ENCODE measurements around the gene PDHX.

Gene PDHX

GRCh38 chr11:34928960-34929680 is 12.7 kb downstream of the PDHX start:
- Histone ChIP-seq H3K79me2 (ENCODE audit: insufficient read depth, low read length) (peaks cover 54% of the 10 kb centered on the region), H3K4me3 (ENCODE audit: low read length, poor library complexity, severe bottlenecking) (no peak overlapping the region), H2AFZ (ENCODE audit: low read length) (no peak overlapping the region), H3K9me2 (replicated peaks; ENCODE audit: low read depth, low read length) (no peaks in the 10 kb centered on the region), H3K9ac (ENCODE audit: low read depth, low read length, poor library complexity, severe bottlenecking) (no peak overlapping the region), H3K9me3 (ENCODE audit: insufficient read depth, low read depth, low read length) (no peaks in the 10 kb centered on the region), H3K4me1 (ENCODE audit: insufficient read depth, low read length, poor library complexity, severe bottlenecking) (peaks cover 26% of the 10 kb centered on the region), H3F3A (ENCODE audit: low read depth) (no peaks in the 10 kb centered on the region), H3K27me3 (ENCODE audit: insufficient read depth, low read length, poor library complexity, severe bottlenecking) (no peaks in the 10 kb centered on the region), H4K20me1 (ENCODE audit: insufficient read depth, low read length, poor library complexity, severe bottlenecking) (peaks cover 3% of the 10 kb centered on the region), H3K36me3 (ENCODE audit: insufficient read depth, low read length) (peaks cover 8% of the 10 kb centered on the region; the same call in 1 of the 2 replicates), H3K4me2 (ENCODE audit: low read depth, low read length, poor library complexity, severe bottlenecking) (peak overlapping the region; percentile 3)
- TF ChIP-seq, protein P1, sequence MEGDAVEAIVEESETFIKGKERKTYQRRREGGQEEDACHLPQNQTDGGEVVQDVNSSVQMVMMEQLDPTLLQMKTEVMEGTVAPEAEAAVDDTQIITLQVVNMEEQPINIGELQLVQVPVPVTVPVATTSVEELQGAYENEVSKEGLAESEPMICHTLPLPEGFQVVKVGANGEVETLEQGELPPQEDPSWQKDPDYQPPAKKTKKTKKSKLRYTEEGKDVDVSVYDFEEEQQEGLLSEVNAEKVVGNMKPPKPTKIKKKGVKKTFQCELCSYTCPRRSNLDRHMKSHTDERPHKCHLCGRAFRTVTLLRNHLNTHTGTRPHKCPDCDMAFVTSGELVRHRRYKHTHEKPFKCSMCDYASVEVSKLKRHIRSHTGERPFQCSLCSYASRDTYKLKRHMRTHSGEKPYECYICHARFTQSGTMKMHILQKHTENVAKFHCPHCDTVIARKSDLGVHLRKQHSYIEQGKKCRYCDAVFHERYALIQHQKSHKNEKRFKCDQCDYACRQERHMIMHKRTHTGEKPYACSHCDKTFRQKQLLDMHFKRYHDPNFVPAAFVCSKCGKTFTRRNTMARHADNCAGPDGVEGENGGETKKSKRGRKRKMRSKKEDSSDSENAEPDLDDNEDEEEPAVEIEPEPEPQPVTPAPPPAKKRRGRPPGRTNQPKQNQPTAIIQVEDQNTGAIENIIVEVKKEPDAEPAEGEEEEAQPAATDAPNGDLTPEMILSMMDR (conservative IDR thresholded peaks at IDR 0.05; ENCODE audit: low read length): no peak
- no peak for TF ChIP-seq EZH2phosphoT487 (IDR thresholded peaks at IDR 0.05; ENCODE audit: borderline replicate concordance)

DNA sequence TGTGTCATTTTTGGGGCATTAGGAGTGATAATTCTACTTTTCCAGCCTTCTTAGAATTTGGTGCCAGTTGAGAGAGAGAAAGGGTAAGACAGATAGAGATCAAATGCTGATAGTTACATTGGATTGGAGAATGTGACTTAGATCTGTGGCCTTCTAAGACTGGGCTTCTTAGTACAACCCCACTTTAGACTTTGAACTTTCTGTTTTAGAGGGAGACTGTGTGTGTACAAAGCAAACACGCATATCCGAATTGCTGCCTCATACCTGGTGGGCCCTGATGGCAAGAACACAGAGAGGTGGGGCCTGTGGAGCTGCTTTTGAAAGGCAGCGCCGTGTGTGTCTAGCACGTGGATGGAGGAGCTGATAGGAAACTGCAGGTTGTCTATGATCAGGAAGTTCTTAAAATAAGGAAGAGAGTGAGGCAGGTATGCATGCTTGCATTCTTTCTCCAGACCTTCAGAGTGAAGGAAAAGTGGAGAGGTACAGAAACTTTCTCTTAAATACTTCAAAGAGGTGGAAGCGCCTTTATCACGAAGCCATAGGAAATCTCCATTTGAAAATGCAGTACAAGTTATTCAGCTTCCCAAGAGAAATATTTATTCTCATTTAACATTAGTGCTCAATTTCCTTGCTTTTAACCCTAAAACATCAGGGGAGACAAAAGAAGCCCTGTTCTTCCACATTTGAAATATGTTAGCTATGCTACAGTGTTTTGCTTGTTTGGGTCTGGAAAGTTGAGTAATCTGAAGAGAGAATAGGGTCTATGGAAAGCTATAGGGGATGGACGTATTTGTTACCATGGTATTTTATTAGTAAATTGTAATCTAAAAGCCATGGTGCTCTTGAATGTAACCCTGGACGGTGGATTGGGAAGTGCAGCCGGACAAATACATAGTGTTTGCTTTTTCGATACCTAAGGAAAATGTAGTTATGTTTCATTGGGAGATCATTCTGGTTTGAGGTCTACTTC is 13.7 kb downstream of the PDHX start:
- TF ChIP-seq, protein P1 (conservative IDR thresholded peaks at IDR 0.05; ENCODE audit: low read length): no peak
- TF ChIP-seq EZH2phosphoT487 (IDR thresholded peaks at IDR 0.05; ENCODE audit: borderline replicate concordance): no peak
- Histone ChIP-seq H3K79me2 (ENCODE audit: insufficient read depth, low read length) (peaks cover 54% of the 10 kb centered on the region), H3K4me1 (ENCODE audit: insufficient read depth, low read length, poor library complexity, severe bottlenecking) (peaks cover 26% of the 10 kb centered on the region), H3K27me3 (ENCODE audit: insufficient read depth, low read length, poor library complexity, severe bottlenecking) (no peaks in the 10 kb centered on the region), H3K9me3 (ENCODE audit: insufficient read depth, low read depth, low read length) (no peaks in the 10 kb centered on the region), H4K20me1 (ENCODE audit: insufficient read depth, low read length, poor library complexity, severe bottlenecking) (peaks cover 3% of the 10 kb centered on the region), H3K9ac (ENCODE audit: low read depth, low read length, poor library complexity, severe bottlenecking) (no peak overlapping the region), H3F3A (ENCODE audit: low read depth) (no peaks in the 10 kb centered on the region), H3K9me2 (replicated peaks; ENCODE audit: low read depth, low read length) (no peaks in the 10 kb centered on the region), H2AFZ (ENCODE audit: low read length) (no peak overlapping the region), H3K36me3 (ENCODE audit: insufficient read depth, low read length) (peaks cover 8% of the 10 kb centered on the region; the same call in 1 of the 2 replicates), H3K4me2 (ENCODE audit: low read depth, low read length, poor library complexity, severe bottlenecking) (no peak overlapping the region), H3K4me3 (ENCODE audit: low read length, poor library complexity, severe bottlenecking) (no peak overlapping the region)

DNA sequence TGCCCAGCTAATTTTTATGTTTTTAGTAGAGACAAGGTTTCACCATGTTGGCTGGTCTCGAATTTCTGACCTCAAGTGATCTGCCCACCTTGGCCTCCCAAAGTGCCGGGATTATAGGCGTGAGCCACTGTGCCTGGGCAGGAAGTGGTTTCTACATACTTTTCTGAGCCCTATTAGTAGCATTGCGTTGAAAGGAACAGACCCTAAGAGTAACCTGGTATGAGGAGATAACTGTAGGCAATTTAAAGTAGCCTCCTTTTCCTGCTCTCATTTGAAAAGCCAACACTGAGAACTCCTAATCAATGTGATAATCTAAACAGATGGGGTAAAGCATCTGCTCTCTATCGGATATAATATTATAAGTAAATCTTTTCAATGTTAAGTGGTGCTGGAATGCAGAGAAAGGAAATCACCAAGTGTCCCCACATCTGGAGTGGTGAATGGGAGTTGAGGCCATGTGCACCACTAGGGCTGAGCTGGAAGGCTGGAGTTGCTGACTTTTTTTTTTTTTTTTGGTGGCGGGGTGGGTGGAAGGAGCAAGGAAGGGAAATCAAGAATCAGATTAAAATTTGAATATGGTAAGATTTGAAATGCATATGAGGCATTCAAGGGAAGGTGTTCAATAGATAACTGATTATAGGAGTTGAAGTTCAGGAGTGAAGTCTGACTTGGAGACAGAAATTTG is 20.7 kb downstream of the PDHX start:
- no peak overlapping the region for H2AFZ ChIP-seq (ENCODE audit: low read length)
- peaks cover 7% of the 10 kb centered on the region; the same call in 1 of the 2 replicates for H3K36me3 ChIP-seq (ENCODE audit: insufficient read depth, low read length)
- H3K4me3 ChIP-seq (ENCODE audit: low read length, poor library complexity, severe bottlenecking): no peak overlapping the region
- no peaks in the 10 kb centered on the region for H3K27me3 ChIP-seq (ENCODE audit: insufficient read depth, low read length, poor library complexity, severe bottlenecking)
- peaks cover 29% of the 10 kb centered on the region; the same call in 1 of the 2 replicates for H3K79me2 ChIP-seq (ENCODE audit: insufficient read depth, low read length)
- H3K4me1 ChIP-seq (ENCODE audit: insufficient read depth, low read length, poor library complexity, severe bottlenecking): peaks cover 42% of the 10 kb centered on the region
- H4K20me1 ChIP-seq (ENCODE audit: insufficient read depth, low read length, poor library complexity, severe bottlenecking): no peaks in the 10 kb centered on the region
- H3K4me2 ChIP-seq (ENCODE audit: low read depth, low read length, poor library complexity, severe bottlenecking): peak overlapping the region; percentile 11
- H3K9me2 ChIP-seq (replicated peaks; ENCODE audit: low read depth, low read length): no peaks in the 10 kb centered on the region
- no peak for TF ChIP-seq EZH2phosphoT487 (IDR thresholded peaks at IDR 0.05; ENCODE audit: borderline replicate concordance)
- TF ChIP-seq, protein P1 (conservative IDR thresholded peaks at IDR 0.05; ENCODE audit: low read length): no peak
- H3F3A ChIP-seq (ENCODE audit: low read depth): peaks cover 5% of the 10 kb centered on the region; the same call in 1 of the 2 replicates
- no peaks in the 10 kb centered on the region for H3K9me3 ChIP-seq (ENCODE audit: insufficient read depth, low read depth, low read length)
- H3K9ac ChIP-seq (ENCODE audit: low read depth, low read length, poor library complexity, severe bottlenecking): no peak overlapping the region

Data from Loucy (cell line).